NCI-H2171 (cell line): ENCODE measurements around the gene DYNC1H1.
"Not testable (repeated sequence)": the region's sequence is repeated elsewhere in the genome, so short reads cannot be mapped to it uniquely, and the experiment has no call there.

ENCODE experiments used
- DNase-seq: peaks from one replicate; lab custom pipeline; 2025; lab: John Stamatoyannopoulos, UW

The DYNC1H1 gene

DNA sequence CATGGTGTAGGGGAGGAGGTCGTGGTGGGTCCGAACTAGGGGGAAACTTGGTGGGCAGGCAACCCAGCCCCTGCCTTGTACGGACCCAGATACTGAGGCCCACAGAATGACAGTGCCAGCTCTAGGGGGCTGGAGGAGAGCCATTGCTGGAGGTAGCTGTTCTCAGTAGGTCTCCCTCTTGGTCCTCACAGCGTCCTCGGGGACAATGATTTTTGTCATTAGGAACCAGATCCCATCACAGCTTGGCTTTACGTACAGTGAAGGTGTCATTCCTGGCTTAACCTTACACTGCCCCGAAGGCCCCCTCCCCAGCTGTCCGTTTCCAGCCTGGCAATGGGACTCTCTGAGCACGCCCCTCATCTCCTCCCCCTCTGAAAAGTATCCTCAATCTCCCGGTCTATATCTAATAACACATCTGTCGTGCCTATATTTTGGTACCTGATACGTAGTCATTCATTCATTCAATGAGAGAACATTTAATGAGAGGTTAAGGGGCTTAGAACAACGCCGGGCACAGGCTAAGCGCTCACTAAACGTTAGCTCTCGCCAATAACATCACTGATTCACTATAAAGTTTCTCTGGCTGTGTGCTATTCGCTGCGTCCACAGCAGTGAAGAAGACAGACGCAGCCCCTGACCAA is 597 bp upstream of the DYNC1H1 start:
- no peak for DNase-seq

DNA sequence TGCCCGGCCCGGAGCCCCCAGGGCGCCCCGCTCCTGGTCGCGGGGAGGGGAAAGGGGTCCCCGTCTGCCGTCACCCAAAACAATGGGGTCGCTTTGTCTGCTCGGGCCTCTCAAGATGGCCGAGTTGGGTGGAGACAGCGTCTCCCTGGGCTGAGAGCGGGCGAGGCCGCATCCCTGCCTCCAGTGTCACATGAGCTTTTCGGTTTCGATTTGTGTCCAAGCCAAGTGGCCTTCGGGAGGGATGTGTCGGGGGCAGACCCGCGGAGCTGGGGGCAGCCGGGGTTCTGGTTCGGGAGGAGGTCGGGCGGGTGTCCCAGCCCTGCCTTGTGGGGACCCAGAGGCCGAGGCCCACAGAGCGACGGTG is 790 bp downstream of the DYNC1H1 start:
- peak; percentile 52 for DNase-seq

DNA sequence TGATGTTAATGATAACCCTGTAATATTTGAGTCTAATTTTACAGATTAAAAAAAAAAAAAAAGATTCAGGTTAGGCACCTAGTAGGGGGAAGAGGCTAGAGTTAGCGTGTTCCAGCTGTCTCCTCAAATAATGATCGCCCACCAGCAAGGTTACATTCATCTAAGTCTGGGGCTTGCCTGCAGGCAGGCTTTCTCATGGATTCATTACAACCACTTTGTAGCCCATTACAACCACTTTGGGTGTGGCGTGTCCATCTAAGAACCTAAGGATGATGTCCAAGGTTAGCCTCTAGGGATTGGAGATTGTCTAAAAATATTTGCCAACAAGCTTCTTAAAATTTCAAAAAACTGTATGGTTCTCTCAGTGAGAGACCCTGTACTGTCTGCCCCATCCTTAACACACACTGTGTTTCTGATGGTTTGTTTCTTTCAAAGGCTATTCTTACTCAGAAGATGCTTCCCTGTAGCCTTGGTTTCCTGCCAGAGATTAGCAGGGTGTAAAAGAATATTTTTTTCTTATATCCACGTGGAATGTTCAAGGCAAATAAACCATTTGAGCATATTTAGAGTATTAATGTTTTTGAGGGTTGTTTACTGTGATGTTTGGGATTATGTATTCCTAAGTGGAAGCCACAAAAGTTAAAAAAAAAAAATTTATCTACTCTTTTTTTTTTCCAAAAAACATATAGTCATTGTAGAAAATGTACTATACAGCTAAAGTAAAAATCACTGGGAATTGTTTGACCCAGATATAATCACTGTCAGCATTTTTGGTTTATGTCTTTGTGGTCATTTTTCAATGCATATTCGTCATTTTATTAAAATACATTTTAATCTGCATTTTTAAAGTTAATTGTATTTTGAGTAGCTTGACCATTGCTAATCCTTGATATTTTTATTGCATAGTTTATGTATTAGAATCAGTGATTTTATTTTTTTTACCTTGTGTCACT is 1.7 kb downstream of the DYNC1H1 start:
- no peak for DNase-seq

- DNase-seq = no peak
Measured at GRCh38 chr14:101966742-101967141, 2.4 kb downstream of the DYNC1H1 start.

DNA sequence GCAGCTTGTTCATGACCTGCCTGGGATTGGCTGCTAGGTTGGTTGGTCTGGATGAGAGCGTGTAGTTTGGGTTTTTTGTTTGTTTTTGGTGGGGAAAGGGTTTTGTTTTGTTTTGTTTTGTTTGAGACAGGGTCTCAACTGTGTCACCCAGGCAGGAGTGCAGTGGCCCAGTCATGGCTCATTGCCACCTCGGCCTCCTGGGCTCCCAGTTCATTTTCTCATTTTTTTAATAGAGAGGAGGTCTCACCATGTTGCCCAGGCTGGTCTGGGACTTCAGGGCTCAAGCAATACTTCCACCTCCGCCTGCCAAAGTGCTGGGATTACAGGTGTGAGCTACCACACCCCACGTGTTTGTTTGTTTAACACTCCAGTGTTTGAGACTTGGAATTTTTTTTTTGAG is 3.8 kb downstream of the DYNC1H1 start:
- DNase-seq = no peak

GRCh38 chr14:101969481-101969880 is 5.1 kb downstream of the DYNC1H1 start:
- DNase-seq = no peak

DNA sequence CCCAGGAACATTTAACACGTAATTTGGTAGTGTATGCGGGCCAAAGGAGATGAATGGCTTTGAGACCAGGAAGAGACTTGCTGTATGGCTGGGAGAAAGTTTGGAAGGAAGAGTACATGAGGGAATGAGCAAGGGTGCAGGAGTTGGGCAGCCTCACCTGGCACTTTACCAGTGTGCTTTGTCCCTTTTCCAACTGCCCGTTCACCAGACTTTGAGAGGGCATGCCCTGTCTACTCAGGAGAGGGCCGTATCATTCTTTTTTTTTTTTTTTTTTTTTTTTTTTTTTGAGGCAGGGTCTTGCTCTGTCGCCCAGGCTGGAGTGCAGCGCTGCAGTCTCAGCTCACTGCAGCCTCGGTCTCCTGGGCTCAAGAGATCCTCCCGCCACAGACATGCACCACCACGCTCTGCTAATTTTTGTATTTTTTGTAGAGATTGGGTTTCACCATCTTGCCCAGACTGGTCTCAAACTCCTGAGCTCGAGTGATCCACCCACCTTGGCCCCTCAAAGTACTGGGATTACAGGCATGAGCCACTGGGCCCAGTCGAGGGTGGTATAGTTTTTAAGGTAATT is 6.5 kb downstream of the DYNC1H1 start:
- no peak for DNase-seq

DNA sequence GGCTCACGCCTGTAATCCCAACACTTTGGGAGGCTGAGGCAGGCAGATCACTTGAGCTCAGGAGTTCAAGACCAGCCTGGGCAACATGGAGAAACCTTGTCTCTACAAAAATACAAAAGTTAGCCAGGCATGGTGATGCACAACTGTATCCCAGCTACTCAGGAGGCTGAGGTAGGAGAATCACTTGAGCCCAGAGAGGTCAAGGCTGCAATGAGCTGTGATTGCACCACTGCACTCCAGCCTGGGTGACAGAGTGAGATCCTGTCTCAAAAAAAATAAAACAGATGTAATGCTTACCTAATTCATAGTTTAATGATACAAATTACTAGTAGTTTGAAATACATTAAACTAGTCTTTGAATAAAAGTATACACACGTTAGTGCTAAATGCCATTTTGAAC is 7.1 kb downstream of the DYNC1H1 start:
- not testable (repeated sequence) for DNase-seq

DNA sequence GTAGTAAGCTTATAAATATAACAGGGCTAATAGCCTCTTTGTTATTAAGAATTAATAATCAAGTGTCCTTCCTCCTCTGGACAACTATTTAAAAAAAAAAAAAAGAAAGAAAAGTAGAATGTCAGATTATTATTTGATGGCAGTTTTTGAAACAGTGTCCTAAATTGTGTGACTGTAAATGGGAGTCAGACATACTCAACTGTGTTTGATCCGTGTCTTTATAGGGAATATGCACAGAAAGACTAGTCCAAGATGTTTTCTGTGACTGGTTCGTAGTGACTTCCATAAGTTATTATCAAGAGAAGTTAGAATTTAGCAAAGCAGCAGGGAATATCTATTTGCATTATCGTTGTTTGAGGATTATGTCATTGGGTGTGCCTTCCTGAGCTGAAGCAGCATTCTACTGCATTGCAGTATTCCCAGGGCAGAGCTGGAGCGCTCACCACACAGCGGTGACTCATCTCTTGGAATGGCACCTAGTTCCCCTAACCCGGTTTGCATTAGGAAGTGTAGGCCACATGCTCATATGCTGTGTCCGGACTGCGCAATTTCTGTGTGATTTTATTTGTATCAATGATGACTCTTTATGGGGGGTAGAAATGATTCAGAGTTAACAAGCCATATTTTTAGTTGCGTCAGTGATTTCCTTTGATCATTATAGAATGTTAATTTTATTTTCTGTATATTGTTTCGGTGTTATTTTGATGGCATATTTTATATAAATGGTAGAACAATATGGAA is 7.9 kb downstream of the DYNC1H1 start:
- DNase-seq = no peak

DNA sequence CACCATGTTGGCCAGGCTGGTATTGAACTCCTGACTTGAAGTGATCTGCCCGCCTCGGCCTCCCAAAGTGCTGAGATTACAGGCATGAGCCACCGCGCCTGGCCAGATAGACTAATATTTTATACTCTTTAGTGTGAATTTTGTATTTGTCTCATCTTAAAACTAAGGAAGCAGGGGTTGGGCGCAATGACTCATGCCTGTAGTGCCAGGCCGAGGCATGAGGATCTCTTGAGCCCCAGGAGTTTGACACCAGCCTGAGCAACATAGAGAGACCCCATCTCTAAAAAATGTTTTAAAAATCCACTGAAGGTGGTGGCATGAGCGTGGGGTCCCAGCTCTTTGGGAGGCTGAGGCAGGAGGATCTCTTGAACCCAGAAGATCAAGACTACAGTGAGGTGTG is 9.0 kb downstream of the DYNC1H1 start:
- DNase-seq = no peak

DNA sequence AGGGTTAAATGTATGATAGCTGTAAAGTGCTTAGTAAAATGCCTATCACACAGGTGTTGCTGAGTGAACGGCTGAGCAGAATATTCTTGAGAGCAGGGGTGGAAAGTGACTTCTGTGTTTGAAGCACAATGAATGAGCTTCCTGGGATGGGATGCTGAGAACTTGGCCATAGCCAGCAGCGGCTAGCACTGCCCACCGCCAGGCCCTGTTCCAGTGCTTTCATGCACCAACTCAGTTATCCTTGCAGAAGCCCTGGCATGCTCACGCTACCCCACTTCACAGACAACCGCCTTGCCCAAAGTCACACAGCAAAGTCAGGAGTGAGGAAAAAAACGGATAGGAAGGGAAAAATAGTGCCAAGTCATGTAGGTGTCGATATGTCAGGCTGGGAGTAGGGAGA is 10.9 kb downstream of the DYNC1H1 start:
- DNase-seq = no peak

GRCh38 chr14:101977311-101978071 is 13.1 kb downstream of the DYNC1H1 start:
- no peak for DNase-seq

GRCh38 chr14:101979666-101980065 is 15.3 kb downstream of the DYNC1H1 start:
- DNase-seq = no peak

DNA sequence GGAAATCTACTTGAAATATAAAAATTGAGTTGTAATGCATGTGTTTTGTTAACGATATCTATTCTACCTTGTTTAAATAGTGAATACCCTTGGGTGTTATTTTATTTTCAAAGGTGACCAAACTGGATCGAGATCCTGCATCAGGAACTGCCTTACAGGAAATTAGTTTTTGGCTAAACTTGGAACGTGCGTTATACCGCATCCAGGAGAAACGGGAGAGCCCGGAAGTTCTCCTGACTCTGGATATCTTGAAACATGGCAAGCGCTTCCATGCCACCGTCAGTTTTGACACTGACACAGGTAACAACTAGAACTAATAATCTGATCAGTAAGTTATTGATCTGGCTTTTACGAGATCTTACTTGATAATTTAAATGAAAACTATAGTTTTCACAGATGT is 15.9 kb downstream of the DYNC1H1 start:
- no peak for DNase-seq

- no peak for DNase-seq
Measured at GRCh38 chr14:101980700-101981099, 16.3 kb downstream of the DYNC1H1 start.

- DNase-seq = no peak
Measured at GRCh38 chr14:101982621-101983020, 18.2 kb downstream of the DYNC1H1 start.

DNA sequence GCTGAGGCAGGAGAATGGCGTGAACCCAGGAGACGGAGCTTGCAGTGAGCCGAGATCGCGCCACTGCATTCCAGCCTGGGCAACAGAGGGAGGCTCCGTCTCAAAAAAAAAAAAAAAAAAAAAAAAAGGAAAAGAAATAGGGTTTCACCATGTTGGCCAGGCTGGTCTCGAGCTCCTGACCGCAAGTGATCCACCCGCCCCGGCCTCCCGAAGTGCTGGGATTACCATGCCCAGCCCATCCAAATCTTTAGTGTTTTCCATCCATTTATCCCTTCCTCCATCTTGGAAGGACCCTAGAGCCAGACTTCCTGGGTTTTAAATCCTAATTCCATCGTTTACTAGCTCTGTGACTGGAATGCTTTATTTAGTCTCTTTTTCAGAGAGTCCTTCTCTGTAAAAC is 20.5 kb downstream of the DYNC1H1 start:
- DNase-seq = not testable (repeated sequence)

GRCh38 chr14:101985957-101986356 is 21.6 kb downstream of the DYNC1H1 start:
- DNase-seq = no peak

- DNase-seq = no peak
Measured at GRCh38 chr14:101986953-101987352, 22.6 kb downstream of the DYNC1H1 start.

GRCh38 chr14:101988377-101988776 is 24.0 kb downstream of the DYNC1H1 start:
- no peak for DNase-seq

- no peak for DNase-seq
Measured at GRCh38 chr14:101991352-101991751, 27.0 kb downstream of the DYNC1H1 start.

- no peak for DNase-seq
Measured at GRCh38 chr14:101992708-101993107, 28.3 kb downstream of the DYNC1H1 start.
